HepG2 (cell line): ENCODE results near the gene GOSR1. TPM values are rescaled to one million over a fixed set of nuclear protein-coding genes. Genes with fewer than 3 reads are reported as not detected.
A peak's percentile ranks its signal among the peaks of the same experiment; 100 is the strongest.

Experiments used
- ADNP ChIP-seq: sonication (generic); formaldehyde crosslinking; IDR thresholded peaks from 2 replicates; pipeline ENCODE4 v1.4.0; 2020; ENCODE audit warnings: missing genetic modification reagents
- AGO2 ChIP-seq: fragments of 200-400 bp; formaldehyde crosslinking; optimal IDR thresholded peaks from 2 replicates; pipeline ENCODE3; 2017; ENCODE audit warnings: mild to moderate bottlenecking, low read depth, low read length, moderate library complexity
- ARID5B ChIP-seq: IDR thresholded peaks from 2 replicates; pipeline ENCODE4 v1.4.0; 2020; ENCODE audit warnings: mild to moderate bottlenecking, missing genetic modification reagents
- CENPT ChIP-seq: sonication (generic); formaldehyde crosslinking; IDR thresholded peaks from 2 replicates; pipeline ENCODE4 v1.8.0; 2022; ENCODE audit warnings: low read depth, mild to moderate bottlenecking, moderate library complexity, missing genetic modification reagents
- HDAC6 ChIP-seq: fragments of 200-600 bp; sonication (generic); IDR thresholded peaks from 2 replicates; pipeline ENCODE4 v1.7.0; 2017; ENCODE audit warnings: mild to moderate bottlenecking, antibody characterized with exemption, low read length, low read depth
- KDM5A ChIP-seq: fragments of 200-600 bp; sonication (generic); IDR thresholded peaks from 2 replicates; pipeline ENCODE4 v1.7.0; 2018; ENCODE audit warnings: antibody characterized with exemption, mild to moderate bottlenecking, low read length, borderline replicate concordance
- KDM5B ChIP-seq: sonication (generic); formaldehyde crosslinking; IDR thresholded peaks from 2 replicates; pipeline ENCODE4 v1.4.0; 2020; ENCODE audit warnings: missing genetic modification reagents, mild to moderate bottlenecking, borderline replicate concordance
- MAFF ChIP-seq: IDR thresholded peaks from 2 replicates; pipeline ENCODE4 v1.6.1; 2011; ENCODE audit warnings: low read depth, low read length, improper control_type of control experiment
- NFIC ChIP-seq: IDR thresholded peaks from 2 replicates; pipeline ENCODE4 v1.6.1; 2012; ENCODE audit warnings: mild to moderate bottlenecking, low read length, inconsistent platforms
- SRY ChIP-seq: sonication (generic); formaldehyde crosslinking; IDR thresholded peaks from 2 replicates; pipeline ENCODE4 v1.8.0; 2022; ENCODE audit warnings: mild to moderate bottlenecking, missing genetic modification reagents
- TSC22D2 ChIP-seq: sonication (generic); formaldehyde crosslinking; IDR thresholded peaks from 2 replicates; pipeline ENCODE4 v1.5.1; 2020; ENCODE audit warnings: missing genetic modification reagents, mild to moderate bottlenecking, borderline replicate concordance
- ZBTB8A ChIP-seq: sonication (generic); formaldehyde crosslinking; IDR thresholded peaks from 2 replicates; pipeline ENCODE4 v1.4.0; 2020; ENCODE audit warnings: mild to moderate bottlenecking, low read depth, missing genetic modification reagents, borderline replicate concordance
- ZMYM4 ChIP-seq: sonication (generic); formaldehyde crosslinking; IDR thresholded peaks from 2 replicates; pipeline ENCODE4 v1.8.1; 2023; ENCODE audit warnings: mild to moderate bottlenecking, missing genetic modification reagents
- ZNF17 ChIP-seq: sonication (generic); formaldehyde crosslinking; IDR thresholded peaks from 2 replicates; pipeline ENCODE4 v1.5.0; 2020; ENCODE audit warnings: mild to moderate bottlenecking, missing genetic modification reagents
- ZNF251 ChIP-seq: sonication (generic); formaldehyde crosslinking; IDR thresholded peaks from 2 replicates; pipeline ENCODE4 v1.9.0; 2021; ENCODE audit warnings: mild to moderate bottlenecking, missing genetic modification reagents
- ZNF280B ChIP-seq: sonication (generic); formaldehyde crosslinking; IDR thresholded peaks from 2 replicates; pipeline ENCODE4 v1.5.0; 2020; ENCODE audit warnings: missing genetic modification reagents, mild to moderate bottlenecking, borderline replicate concordance
- ZNF317 ChIP-seq: sonication (generic); formaldehyde crosslinking; IDR thresholded peaks from 2 replicates; pipeline ENCODE4 v1.5.0; 2020; ENCODE audit warnings: mild to moderate bottlenecking, missing genetic modification reagents
- ZNF430 ChIP-seq: sonication (generic); formaldehyde crosslinking; IDR thresholded peaks from 2 replicates; pipeline ENCODE4 v1.9.0; 2021; ENCODE audit warnings: mild to moderate bottlenecking, missing genetic modification reagents
- ZNF557 ChIP-seq: sonication (generic); formaldehyde crosslinking; IDR thresholded peaks from 2 replicates; pipeline ENCODE4 v1.4.0; 2020; ENCODE audit warnings: missing genetic modification reagents
- polyA plus RNA-seq, 8 experiments: library from polyadenylated mRNA; depleted of rRNA in 3 of 8; stranded (reverse) in 7 of 8; unstranded in 1 of 8; fragments of >200 nt; fragmentation: Illumina TruSeq in 4 of 8; extraction: Trizol in 4 of 8; gene quantifications; 2 replicates each; pipeline versions ENCODE4 v1.2.1 to v1.2.3, GENCODE V29; 2011 to 2016; ENCODE audit warnings: low read depth in 4 of 8, missing spikeins in 1 of 8, mixed read lengths in 1 of 8; ENCODE audit not compliant: insufficient read depth in 1 of 8
- total RNA-seq, 5 experiments: library from RNA; depleted of rRNA; stranded (reverse); fragments of >200 nt; fragmentation: Illumina TruSeq; extraction: Trizol; gene quantifications; 2 replicates each; pipeline ENCODE4 v1.2.3, GENCODE V29; 2016; ENCODE audit warnings: low read depth in 1 of 5
- TF ChIP-seq, protein P1 (sequence below): sonication (generic); formaldehyde crosslinking; IDR thresholded peaks from 2 replicates; pipeline ENCODE4 v1.5.1; 2020; ENCODE audit warnings: missing genetic modification reagents, mild to moderate bottlenecking, borderline replicate concordance
- TF ChIP-seq, protein P2 (sequence below): sonication (generic); formaldehyde crosslinking; IDR thresholded peaks from 2 replicates; pipeline ENCODE4 v1.4.0; 2020; ENCODE audit warnings: missing genetic modification reagents

GOSR1 gene
- total and polyA plus RNA-seq, 2 of the 13 experiments (the other 11 are each of a cell fraction or from before 2014, with no cell fraction given), result 15.8 to 37.0 TPM

DNA sequence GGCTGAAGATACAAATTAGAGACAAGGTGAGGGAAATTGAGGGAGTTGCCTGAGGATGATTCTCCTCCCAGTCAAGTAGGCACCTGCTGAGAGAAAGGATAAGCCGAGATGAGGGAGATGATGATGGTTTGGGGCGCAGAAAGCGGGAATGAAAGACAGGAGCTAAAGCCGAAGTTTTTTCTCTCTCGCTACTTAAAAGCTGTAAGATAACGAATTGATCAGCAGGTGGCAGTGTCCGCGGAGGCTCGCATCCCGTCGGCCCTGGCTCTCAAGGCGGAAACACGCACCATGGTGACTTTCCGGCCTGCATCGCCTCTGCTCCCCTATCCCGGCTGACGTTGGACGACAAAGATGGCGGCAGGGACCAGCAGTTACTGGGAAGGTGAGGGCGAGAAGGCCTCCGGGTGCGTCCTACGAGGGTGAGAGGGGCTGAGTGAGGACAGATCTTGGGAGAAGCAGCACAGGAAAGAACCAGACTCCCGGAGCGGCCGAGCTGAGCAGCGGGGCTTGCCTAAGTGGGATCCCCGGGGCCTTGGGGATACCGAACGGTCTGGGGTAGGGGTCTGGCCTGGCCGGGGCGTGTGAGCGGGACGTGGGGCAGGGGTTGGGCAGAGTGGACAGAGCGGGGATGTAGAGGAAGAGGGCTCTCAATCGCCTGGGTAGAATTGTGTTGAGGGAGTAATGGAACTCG, at the start of gene GOSR1 (continued):
- TF ChIP-seq ZNF557 (CRISPR knock-in tag) (no peak), KDM5A (peak; percentile 93), ARID5B (CRISPR knock-in tag) (peak; percentile 76), ZNF251 (CRISPR knock-in tag) (no peak), ZNF280B (CRISPR knock-in tag) (peak; percentile 82), ADNP (CRISPR knock-in tag) (no peak), CENPT (CRISPR knock-in tag) (no peak), HDAC6 (no peak), ZBTB8A (no peak), NFIC (no peak), SRY (CRISPR knock-in tag) (peak; percentile 90), ZNF17 (CRISPR knock-in tag) (no peak), TSC22D2 (CRISPR knock-in tag) (peak; percentile 90; the same call in 1 of the 2 replicates), KDM5B (CRISPR knock-in tag) (peak; percentile 87; the same call in 1 of the 2 replicates), AGO2 (peak; percentile 35), MAFF (no peak), ZNF430 (CRISPR knock-in tag) (0 out of 2 replicates have a peak, but pooled peaks have one; percentile 34), ZNF317 (peak; percentile 78; the same call in 1 of the 2 replicates), ZMYM4 (CRISPR knock-in tag) (peak; percentile 98)
- TF ChIP-seq, protein P1, sequence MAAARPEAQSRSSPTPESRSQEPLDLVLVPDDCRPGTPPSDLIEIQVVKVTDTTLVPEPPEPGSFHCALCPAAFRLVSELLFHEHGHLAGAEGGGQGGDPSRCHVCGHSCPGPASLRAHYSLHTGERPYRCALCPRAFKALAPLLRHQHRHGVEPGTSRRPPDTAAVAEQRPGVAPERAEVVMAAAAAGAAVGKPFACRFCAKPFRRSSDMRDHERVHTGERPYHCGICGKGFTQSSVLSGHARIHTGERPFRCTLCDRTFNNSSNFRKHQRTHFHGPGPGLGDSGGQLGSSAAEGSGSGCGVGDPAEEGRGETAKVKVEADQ (CRISPR knock-in tag), result peak; percentile 95
- TF ChIP-seq, protein P2, sequence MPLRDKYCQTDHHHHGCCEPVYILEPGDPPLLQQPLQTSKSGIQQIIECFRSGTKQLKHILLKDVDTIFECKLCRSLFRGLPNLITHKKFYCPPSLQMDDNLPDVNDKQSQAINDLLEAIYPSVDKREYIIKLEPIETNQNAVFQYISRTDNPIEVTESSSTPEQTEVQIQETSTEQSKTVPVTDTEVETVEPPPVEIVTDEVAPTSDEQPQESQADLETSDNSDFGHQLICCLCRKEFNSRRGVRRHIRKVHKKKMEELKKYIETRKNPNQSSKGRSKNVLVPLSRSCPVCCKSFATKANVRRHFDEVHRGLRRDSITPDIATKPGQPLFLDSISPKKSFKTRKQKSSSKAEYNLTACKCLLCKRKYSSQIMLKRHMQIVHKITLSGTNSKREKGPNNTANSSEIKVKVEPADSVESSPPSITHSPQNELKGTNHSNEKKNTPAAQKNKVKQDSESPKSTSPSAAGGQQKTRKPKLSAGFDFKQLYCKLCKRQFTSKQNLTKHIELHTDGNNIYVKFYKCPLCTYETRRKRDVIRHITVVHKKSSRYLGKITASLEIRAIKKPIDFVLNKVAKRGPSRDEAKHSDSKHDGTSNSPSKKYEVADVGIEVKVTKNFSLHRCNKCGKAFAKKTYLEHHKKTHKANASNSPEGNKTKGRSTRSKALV (CRISPR knock-in tag), result peak; percentile 58; the same call in 1 of the 2 replicates
